Measurements from ENCODE around the gene EPS8.

DNA sequence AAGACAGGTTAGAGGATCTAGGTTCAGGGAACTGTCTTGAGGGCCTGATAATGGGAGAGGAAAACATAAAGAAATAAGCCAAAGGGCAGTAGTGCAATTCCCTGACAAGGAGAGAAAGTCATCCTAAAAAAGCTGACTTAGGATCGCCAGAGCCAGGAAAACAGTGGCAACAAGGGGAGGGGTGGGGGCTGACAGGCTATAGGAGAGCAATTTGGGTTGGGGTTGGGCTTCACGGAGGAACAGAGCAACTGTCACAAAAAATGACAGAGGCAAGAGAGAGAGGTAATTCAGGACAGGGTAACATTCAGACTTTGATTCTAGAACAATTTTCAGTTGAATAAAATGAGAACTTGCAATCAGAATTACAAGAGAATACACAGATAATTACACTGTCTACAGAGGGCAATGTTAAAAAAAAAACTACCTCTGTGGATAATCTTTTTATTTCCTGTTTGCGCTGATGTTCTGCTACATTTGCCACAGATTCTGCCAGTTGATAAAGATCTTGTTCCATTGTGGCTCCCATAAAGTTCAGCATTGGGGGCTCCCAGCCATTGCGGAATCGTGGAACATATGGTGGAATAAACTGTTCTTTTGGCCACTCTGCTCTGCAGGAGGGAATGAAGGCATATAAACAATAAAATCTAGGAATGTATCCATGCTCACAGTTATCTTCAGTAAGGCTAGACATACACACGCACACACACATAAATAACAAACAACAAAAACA, 138.6 kb downstream of the EPS8 start:
- TF ChIP-seq EZH2 (IDR thresholded peaks at IDR 0.05) (no peak), POLR2AphosphoS5 (IDR thresholded peaks at IDR 0.05; ENCODE audit: borderline replicate concordance, low read depth, low read length) (no peak; the same call in 1 of the 2 replicates)

Measured in SK-N-MC (cell line).